Hippocampal formation (tissue), 2 donors: ENCODE measurements around the gene CSTB.

Source experiments
- DNase-seq, 2 donors: peaks; one replicate each; lab custom pipeline; 2025; lab: John Stamatoyannopoulos, UW

CSTB gene

GRCh38 chr21:43750339-43751033 is 25.6 kb downstream of the CSTB start:
- DNase-seq = no peak

- no peak for DNase-seq
These were observed 26.4 kb downstream of the CSTB start for GRCh38 chr21:43749651-43750262.

GRCh38 chr21:43748622-43749021 is 27.5 kb downstream of the CSTB start:
- no peak for DNase-seq

DNA sequence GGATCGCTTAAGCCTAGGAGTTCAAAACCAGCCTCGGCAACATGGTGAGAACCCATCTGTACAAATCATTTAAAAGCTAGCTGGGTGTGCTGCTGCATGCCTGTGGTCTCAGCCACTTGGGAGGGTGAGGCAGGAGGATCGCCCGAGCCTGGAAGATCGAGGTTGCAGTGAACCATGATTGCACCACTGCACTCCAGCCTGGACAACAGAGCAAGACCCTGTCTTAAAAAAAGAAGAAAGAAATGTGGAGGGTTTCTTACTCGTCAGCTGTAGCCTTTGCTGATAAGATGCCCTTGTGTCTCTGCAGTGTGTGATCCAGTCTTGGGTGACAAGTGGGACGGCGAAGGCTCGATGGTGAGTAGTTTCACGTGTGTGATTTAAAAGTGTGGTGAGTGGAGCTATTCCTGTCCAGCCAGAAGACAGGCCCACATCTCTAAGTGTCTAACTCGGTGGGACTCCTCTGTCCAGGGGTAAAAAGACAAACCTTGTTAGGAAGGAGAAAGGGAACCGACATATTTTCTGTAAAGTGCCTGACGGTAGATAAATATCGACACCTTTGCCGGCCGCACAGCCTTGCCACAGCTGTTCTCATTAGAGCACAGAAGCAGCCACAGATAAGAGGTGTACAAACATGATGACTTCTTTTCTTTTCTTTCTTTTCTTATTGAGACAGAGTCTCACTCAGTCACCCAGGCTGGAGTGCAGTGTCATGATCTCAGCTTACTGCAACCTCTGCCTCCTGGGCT is 30.2 kb downstream of the CSTB start:
- no peak for DNase-seq

DNA sequence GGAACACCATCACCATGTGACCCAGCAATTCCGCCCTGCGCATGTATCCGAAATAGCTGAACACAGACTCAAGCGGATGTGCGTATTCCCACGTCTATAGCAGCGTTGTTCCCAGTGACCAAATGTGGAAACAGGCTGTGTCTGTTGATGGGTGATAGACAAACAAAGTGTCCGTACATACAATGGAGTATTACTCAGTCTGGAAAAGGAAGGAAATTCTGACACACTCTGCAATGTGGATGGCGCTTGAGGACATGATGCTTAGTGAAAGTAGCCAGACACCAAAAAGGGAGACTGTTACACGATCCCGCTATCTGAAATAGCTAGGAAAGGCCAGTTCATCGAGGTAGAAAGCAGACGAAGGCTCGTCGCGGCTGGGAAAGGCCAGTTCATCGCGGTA is 31.4 kb downstream of the CSTB start:
- no peak for DNase-seq

GRCh38 chr21:43743947-43744346 is 32.2 kb downstream of the CSTB start:
- no peak for DNase-seq

DNA sequence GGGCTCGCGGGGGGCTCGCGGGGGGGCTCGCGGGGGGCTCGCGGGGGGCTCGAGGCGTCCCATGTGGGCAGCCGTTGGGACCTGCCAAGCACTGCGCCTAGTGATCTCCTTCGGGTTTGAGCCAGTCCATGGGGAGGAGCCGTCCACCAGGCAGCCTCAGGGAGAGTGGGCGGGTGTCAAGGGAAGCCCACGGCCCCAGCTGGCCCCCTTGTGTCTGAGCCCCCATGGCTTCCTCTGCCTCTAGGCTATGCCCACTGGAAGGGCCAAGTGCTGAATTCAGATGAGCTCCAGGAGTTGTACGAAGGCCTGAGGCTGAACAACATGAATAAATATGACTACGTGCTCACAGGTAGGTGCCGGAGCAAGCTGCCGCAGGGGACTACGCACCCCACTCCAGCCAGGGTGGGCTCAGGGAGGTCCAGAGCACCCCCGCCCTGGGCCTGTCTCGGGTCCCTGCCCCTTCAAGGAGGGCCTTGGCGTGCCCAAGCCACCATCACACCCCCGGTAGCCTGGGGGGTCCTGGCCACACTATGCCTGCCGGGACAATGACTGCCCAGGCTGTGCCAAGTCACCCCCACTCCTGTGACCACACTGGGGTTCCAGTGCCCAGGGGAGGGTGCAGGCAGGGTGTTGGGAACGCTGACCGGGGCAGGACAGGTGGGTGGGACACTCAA is 34.5 kb downstream of the CSTB start:
- DNase-seq = no peak

DNA sequence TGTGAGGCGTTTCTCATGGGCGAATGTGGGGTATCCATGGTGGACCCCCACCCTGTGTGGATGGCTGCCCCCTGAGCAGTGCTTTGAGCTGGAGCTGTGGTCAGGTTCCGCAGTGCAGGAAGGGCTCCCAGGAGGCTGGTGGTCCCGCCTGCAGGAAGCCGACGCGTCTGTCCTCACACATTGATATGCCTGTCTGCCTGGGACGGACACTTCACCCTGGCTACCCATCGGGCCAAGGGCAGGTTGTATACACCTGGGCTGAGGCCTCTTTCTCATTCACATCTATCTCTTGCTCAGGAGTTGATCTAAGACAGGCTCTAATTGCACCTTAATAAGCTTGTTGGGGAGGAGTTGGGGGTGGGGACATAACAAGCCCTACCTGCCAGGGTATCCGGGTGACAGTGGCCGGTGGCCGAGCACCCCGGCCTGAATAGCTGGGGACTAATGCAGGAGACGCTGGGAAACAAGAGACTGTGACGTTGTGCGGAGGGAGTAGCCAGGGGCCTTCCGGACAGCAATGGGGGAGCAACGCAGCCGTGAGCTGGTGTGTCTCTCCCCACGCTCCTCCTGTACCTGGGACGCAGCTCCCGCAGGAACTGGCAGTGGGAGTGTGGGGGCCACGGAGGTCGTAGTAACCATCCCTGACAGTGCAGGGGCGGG is 35.5 kb downstream of the CSTB start:
- DNase-seq = peak; percentile 47 to 52

GRCh38 chr21:43739621-43740435 is 36.3 kb downstream of the CSTB start:
- DNase-seq = no peak

DNA sequence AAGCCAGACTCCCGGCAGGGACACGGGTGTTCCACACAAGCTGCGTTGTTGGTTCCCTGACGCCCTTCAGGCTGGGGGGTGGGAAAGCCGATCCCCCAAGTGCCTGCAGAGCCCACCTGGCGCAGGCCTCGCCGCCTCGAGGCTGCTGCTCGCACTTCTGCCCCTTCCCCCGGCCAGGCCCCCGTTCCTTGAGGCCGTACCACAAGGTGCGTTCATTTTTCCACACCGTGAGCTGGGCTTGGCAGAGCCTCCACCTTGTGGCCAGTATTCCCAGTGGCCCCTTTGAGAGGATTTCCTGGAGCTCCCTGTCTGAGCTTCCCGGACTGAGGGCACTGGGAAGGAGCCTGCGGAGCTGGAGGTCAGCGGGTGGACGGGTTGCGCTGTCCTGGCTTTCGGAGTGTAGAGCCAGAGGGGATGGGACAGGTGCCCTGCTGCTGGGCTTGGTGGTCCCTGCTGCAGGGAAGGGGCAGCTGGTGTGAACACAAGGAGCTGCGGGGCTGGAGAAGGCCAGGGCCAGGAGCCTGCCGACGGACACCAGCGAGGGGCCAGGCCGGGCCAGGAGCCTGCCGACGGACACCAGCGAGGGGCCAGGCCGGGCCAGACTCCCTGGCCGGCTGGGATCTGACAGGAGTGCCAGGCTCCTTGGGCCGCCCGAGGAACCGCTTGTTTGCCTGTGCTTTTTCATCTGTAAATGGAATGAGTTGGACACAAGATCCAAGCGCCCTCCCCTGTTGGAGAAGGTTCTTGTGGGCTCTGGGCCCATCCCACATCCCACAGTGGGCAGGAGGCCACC is 38.8 kb downstream of the CSTB start:
- no peak for DNase-seq

GRCh38 chr21:43736224-43736883 is 39.8 kb downstream of the CSTB start:
- no peak for DNase-seq

GRCh38 chr21:43735236-43736091 is 40.6 kb downstream of the CSTB start:
- no peak for DNase-seq

DNA sequence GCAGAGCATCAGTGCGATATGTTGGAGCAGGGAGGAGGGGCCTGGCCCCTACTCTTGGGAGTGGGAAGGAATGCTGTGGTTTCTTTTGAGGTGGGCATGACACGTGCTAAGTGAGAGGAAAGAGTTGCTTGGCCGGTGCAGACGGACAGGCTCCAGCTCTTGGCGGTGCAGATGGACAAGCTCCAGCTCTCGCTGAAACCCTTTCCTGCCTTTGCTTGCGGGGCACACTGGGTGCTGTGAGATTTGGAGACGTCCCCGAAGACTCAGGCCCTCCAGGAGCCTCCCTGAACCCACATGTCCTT is 41.2 kb downstream of the CSTB start:
- DNase-seq = no peak

DNA sequence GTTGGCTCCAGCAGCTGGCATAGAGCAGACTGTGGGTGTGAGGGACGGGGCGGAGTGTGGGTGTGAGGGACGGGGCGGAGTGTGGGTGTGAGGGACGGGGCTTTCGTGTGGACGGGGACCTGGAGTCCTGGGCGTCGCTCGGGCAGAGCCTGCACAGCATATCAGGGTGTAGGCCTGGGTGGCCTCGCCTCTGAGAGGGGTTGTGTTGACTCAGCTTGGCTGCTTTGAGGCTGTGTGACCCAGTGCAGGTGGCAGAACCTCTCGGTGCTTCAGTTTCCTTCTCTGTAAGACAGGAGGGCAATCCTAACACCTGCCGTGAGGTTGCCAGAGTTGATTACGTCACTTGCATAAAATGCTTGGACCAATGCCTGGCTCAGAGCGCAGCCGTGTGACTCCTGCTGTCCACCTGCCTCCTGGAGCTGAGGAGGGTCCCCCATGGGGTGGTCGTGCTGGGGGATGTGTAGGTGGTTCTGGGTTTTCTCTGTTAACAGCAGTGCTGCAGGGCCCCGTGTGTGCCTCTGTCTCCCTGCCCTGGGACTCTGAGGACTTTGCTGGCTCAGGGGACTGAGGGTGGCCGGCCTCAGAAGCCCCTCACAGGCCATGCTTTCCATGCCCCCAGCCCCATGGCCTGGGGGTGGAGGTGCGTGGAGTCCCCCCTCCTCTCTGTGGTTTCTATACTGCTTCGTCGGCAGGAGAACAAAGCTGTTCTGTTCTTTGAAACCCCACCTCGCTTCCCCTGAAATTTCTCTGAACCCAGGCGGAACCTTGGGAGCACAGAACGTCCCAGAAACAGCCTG is 41.8 kb downstream of the CSTB start:
- no peak for DNase-seq

DNA sequence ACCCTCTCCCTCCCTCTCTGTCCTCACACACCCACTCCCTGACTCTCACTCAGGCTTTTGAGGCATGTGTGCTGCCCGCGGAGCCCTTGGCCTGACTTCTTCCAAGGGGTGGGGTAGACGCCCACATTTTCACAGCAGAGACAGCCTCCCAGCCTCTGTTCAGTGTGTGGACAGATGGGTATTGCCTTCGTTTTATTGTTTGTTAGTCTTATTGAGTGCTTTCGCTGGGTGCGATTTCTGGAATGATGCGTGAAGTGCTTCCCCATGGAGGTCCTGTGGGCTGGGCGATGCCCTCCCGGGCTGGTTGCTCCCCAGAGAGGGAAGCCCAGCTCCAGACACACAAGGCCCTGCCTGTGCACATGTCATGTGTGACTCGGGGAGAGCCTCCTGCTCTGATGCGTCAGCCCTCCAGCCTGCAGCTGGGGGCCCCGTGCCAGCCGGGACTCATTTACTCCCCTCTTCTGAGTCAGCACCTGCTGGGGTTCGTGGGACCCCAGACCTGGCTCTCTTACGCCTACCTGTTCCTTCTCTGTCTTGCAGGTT is 42.5 kb downstream of the CSTB start:
- peak in 1 of 2 donors; percentile 23 for DNase-seq

DNA sequence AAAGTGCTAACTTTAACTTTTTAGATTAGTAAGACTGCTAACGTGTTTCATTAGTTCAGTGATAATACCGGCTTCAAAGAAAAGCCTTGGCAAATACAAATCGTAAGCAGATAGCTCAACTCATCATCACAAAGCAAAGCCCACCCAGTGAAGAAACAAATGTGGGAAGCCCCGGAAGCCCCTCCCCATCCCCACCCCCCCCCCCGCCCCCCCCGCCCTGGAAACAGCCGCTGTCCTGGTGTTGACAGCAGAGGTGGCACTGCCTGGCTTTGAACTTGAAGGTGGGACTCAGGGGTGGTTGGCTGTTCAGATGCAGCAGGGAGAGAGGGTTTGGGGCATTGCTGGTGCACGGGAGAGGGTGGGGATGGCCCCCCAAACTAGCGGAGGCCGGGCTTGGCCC is 43.0 kb downstream of the CSTB start:
- DNase-seq = no peak

DNA sequence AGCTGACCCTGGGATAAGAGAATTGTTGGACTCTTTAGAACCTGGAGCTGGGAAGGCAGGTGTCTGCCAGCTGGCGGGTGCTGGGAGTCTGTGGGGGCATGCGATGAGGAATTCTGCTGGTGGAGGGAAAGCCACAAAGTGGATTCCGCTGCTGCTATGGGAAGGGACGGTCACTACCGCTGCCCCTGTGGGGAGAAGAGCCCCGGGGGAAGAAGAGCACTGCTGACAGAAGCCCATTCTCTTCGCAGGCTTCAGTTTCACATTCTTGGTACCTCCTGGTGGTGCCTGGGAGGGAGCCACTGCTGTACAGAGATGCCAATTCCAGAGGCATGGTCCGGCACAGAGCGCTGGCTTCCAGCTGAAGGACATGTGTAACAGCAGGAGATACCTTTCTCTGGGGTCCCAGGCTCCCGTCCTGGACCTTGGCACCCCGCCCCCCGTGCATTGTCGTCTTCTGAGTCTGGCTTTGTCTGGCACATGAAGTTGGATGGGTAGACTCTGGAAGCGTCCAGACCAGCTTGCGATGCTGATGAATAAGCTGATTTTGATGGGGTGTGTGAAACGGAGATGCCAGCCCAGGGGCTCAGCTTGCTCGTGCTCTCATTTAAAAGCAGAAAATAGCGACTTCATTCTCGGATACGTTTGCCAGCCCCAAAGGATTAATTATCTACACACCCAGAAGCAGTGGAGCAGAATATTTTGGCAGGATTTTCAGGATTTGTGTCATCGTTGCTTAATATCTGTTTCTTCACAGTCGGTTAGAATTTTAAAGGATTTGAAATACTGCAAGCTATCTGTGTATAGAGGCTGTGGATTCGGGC is 44.0 kb downstream of the CSTB start:
- peak; percentile 31 for DNase-seq
